Islet precursor cell (in vitro differentiated cells): ENCODE results near the gene ZBED2.
"Not testable (repeated sequence)": the region's sequence is repeated elsewhere in the genome, so short reads cannot be mapped to it uniquely, and the experiment has no call there.

Experiments used
- DNase-seq: peaks from one replicate; pipeline ENCODE4 v3.0.0-alpha.2; 2018

The ZBED2 gene

GRCh38 chr3:111570404-111571030, 24.6 kb downstream of the ZBED2 start:
- no peak for DNase-seq

- no peak for DNase-seq
Observed at GRCh38 chr3:111568911-111569310, 26.2 kb downstream of the ZBED2 start.

DNA sequence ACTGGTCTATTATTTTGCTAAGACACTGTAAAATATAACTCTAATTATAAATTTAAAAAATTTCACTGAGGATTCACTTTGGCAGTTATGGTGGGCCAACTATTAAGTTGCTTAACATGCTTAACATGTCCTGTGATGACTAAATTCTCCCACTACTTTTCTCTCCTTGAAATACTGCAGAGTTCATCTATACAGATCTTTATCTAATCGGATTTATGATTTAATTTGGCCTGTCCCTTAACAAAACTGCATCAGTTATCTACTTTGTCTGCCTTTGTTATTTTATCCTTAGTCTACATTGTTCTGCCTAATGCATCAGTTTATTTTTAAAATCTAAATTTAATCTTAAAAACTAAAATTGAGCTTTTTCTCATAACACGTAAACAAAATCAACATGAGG, 26.8 kb downstream of the ZBED2 start:
- no peak for DNase-seq

DNA sequence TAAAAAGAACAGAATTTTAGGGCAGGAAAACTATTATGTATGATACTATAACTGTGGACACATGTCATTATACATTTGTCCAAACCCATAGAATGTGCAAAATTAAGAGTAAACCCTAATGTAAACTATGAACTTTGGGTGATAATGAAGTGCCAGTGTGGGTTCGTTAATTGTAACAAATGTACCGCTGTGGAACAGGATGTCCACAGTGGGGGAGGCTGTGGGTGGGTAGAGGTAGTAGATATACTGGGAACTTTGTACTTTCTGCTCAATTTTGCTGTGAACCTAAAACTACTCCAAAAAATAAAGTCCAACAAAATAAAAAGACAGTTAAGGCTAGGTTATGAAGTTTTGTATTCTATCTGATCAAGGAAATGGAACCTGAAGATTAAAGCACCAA, 28.3 kb downstream of the ZBED2 start:
- DNase-seq, result no peak

- not testable (repeated sequence) for DNase-seq
Observed at GRCh38 chr3:111561902-111562301, 33.2 kb downstream of the ZBED2 start.

DNA sequence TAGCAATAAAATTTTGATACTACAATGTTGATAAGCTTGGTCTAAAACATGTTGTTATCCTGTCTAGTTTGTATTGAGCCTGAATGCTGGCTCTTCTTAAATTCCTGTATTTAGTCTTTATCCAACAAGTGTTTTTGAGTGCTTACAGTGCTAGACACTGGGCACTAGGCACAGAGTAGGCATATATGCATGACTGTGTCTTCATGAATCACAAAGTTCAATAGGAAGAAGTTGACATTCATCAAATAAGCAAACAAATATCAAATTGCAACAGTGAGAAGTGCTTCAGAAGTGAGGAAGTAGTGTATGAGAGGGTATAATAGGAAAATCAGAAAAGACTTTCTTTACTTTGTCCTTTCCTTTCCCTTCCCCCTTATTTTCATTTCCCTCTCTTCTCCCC, 46.4 kb downstream of the ZBED2 start:
- DNase-seq, result no peak

DNA sequence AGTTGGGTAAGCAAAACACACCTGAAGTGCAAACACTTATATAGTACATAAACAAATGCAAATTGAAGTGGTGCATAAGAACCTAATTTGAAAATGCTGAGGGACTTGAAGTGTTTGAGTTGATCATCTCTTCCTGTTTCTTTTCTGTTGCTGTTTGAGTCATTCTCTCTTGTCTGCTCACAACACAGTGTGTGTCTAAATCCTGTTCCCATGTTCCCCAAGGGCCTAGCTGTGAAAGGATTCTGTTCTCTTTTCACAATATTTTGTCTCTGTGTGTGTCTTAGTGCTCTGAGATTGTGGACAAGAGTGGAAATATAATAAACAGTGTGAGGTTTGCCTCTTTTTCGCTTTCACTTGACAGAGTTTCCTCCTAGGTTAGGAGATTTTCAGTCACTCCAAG, 47.1 kb downstream of the ZBED2 start:
- DNase-seq, result no peak

- DNase-seq, result no peak
Observed at GRCh38 chr3:111547631-111548030, 47.5 kb downstream of the ZBED2 start.

- no peak for DNase-seq
Observed at GRCh38 chr3:111545349-111545748, 49.8 kb downstream of the ZBED2 start.
